ENCODE measurements around the gene EGFR. TPM values are rescaled to one million over a fixed set of nuclear protein-coding genes. Genes with fewer than 3 reads are reported as not detected.

Gene EGFR
- polyA plus RNA-seq, 1 of the 3 experiments (the other 2 are of a cell fraction) = 37.6 TPM

- TF ChIP-seq PBX3 (IDR thresholded peaks at IDR 0.05) (no peak), RCOR1 (IDR thresholded peaks at IDR 0.05; ENCODE audit: low read length) (no peak), TCF12 (IDR thresholded peaks at IDR 0.05) (no peak), GABPA (IDR thresholded peaks at IDR 0.05; ENCODE audit: low read depth) (no peak), NRF1 (IDR thresholded peaks at IDR 0.05; ENCODE audit: low read depth, low read length) (no peak), ZBTB33 (IDR thresholded peaks at IDR 0.05; ENCODE audit: borderline replicate concordance, low read depth) (no peak), SMC3 (IDR thresholded peaks at IDR 0.05; ENCODE audit: low read depth, low read length) (no peak), FOXJ3 (CRISPR knock-in tag; IDR thresholded peaks at IDR 0.05) (no peak), TEAD4 (IDR thresholded peaks at IDR 0.05; ENCODE audit: borderline replicate concordance, insufficient read depth) (no peak)
These were observed 188.8 kb downstream of the EGFR start (continued) for GRCh38 chr7:55207436-55208125.

GRCh38 chr7:55209366-55209765, 190.5 kb downstream of the EGFR start:
- Histone ChIP-seq H3F3A (replicated peaks; ENCODE audit: insufficient read depth) (peaks cover 9% of the 10 kb centered on the region), H3K4me2 (no peak overlapping the region), H3K4me3 (ENCODE audit: low read depth in 2 of 2, low read length in 1 of 2) (no peak overlapping the region), H3K9me2 (no peaks in the 10 kb centered on the region), H3K9me3 (no peaks in the 10 kb centered on the region), H4K20me1 (ENCODE audit: insufficient read depth) (0 out of 2 replicates have a peak, but pooled peaks cover 3% of the 10 kb centered on the region), H3K36me3 (replicated peaks in 1 of 2; ENCODE audit: control insufficient read depth in 1 of 2, insufficient read depth in 2 of 2, low read length in 1 of 2) (peaks cover 45 to 73% of the 10 kb centered on the region in 2 experiments), H3K27ac (ENCODE audit: low read depth in 2 of 2, low read length in 1 of 2) (no peak overlapping the region), H3K9ac (no peak overlapping the region), H3K4me1 (ENCODE audit: control insufficient read depth in 1 of 2, insufficient read depth in 2 of 2, low read depth in 1 of 2, low read length in 1 of 2) (peaks cover 11 to 29% of the 10 kb centered on the region in 2 experiments; a peak in 3 of 4 replicates), H3K27me3 (ENCODE audit: insufficient read depth) (no peaks in the 10 kb centered on the region), H2AFZ (ENCODE audit: low read depth) (no peak overlapping the region), H3K79me2 (ENCODE audit: insufficient read depth) (no peaks in the 10 kb centered on the region)
- TF ChIP-seq TCF12 (IDR thresholded peaks at IDR 0.05) = no peak
- TF ChIP-seq NRF1 (IDR thresholded peaks at IDR 0.05; ENCODE audit: low read depth, low read length) = no peak
- no peak for TF ChIP-seq TEAD4 (IDR thresholded peaks at IDR 0.05; ENCODE audit: borderline replicate concordance, insufficient read depth)
- TF ChIP-seq MEF2A (IDR thresholded peaks at IDR 0.05; ENCODE audit: borderline replicate concordance, low read depth) = no peak
- TF ChIP-seq GATA2 (CRISPR knock-in tag; IDR thresholded peaks at IDR 0.05) = no peak
- no peak for TF ChIP-seq RAD21 (IDR thresholded peaks at IDR 0.05; ENCODE audit: low read length)
- TF ChIP-seq REST (IDR thresholded peaks at IDR 0.05; ENCODE audit: low read depth, low read length) = no peak
- no peak for DNase-seq
- ChIA-PET POLR2A (interaction anchor here (0.6 kb wide), 1 partner anchor 32 kb away, joined by 3 read pairs; no protein-coding TSS in a partner anchor), CTCF (interaction anchor here (0.9 to 11.2 kb wide), 5 partner anchors 17 to 421 kb away, joined by 3 to 132 read pairs (median 4); no protein-coding TSS in a partner anchor)
- 89% methylated on average over 4 of the region's 4 CpGs for WGBS (ENCODE audit: low lambda C conversion rate)

All from SK-N-SH (cell line).